GM18519 (cell line): ENCODE results near the gene GPAM.
"Not testable (repeated sequence)": the region's sequence is repeated elsewhere in the genome, so short reads cannot be mapped to it uniquely, and the experiment has no call there.

Source experiments
- ATAC-seq: cut with Tn5 transposase; IDR thresholded peaks from one replicate; pipeline ENCODE4 v1.9.1; 2021; ENCODE audit warnings: mild to moderate bottlenecking, moderate library complexity; ENCODE audit not compliant: unreplicated experiment, low FRiP score

GPAM gene

DNA sequence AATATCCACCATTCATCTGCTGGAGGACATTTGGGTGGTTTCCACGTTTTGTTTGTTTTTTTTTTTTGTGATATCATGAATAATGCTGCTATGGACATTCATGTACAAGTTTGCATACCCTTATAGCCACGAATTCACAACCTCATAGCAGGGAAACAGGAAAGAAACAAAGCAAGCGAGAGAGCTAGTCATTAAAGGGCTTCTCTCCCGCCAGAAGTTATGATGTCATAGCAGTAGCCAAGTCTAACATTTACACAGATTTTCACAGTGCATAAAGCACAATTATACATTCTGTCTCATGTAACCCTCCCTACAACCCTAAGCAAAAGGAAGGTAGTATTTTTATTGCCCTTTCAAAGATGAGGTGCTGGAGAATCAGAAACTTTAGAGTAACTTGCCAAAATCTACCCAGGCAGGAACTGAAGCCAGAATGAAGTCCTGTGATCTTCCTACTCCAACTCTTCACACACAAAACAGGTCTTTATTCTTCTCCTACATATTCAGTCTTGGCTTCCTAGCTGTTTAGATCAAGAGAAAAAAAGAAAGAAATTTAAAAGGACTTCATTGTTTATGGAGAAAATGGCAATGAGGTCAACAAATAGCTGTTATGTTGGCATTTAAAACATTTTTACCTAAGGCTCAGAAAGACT is 33.9 kb upstream of the GPAM start:
- no peak for ATAC-seq

DNA sequence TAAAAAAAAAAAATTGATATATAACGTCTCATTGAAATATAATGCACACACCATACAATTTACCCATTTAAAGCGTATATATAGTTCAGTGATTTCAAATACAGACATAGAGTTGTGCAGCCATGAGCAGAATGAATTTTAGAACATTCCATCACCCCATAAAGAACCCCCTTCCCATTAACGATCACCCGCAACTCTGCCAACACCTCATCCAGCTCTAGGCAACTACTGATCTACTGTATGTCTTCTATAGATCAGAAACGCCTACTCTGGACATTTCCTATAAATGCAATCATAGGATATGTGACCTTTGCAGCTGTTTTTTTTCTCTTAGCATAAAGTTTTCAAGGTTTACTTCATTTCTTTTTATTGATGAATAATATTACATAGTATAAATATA is 33.4 kb upstream of the GPAM start:
- ATAC-seq = no peak

DNA sequence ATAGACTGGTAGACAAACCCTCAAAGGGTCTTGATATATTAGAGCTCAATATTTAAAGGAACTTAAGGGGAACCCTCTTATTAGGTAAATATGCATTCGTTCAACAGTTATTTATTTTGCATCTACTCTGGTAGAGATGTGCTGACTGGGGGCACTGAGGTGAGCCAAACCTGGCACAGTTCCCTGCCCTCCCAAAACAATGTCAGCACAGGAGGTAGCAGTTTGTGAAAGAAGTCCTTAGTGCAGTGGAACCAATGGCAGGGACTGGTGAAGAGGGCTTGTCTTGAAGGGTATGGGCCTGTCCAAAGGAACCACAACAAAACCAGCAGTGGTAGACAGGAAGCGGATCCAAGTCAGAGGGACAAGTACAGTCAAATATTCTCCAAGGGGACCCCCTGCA is 32.6 kb upstream of the GPAM start:
- no peak for ATAC-seq

DNA sequence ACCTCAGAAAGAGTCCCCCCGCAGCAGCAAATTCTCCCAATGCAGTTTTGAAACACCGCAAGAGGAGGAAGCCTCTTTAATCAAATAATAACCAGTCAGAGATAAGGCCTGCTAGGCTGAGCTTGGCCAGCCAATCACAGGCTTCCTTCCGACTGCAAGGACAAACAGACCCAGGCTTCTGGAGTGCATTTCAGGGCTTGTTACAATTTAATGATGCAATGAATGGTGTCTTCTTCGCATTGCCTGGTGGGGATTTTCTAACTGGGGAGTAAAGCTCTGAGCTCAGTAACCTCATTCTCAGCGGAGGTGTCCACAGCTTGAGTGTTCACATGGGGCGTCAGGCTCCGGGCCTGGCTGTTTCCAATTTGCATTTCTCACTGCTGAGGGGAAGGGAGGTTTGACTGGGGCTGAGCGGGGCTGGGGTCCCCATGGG is 31.8 kb upstream of the GPAM start:
- no peak for ATAC-seq

DNA sequence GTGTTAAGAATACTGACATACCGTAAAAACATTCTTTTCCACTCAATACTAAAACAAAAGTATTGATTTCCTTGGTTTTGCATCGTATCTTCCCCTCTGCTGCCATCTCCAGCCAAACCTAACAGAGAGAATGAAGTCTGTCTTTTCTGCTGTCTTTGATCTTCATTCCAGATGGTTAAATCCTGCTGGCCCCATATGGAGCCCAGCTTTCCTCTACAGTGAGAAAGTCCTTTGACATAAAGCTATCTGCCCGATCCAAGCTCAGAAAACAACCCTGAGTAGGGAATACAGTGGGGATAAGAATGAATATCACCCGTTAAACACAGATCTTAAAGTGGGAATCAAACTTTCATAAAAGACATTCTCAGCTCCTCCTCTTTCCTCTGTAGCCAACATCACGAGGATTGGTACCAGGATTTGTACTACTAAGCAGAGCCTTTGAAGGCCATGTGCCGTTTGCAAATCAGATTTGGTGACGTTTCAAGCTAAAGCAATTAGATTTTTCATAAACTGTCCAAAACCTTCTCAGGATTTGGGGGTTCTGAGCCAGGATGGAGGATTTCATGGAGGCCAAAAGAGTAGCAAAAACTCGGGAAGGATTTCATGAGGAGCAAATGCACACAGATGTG is 30.8 kb upstream of the GPAM start:
- no peak for ATAC-seq

DNA sequence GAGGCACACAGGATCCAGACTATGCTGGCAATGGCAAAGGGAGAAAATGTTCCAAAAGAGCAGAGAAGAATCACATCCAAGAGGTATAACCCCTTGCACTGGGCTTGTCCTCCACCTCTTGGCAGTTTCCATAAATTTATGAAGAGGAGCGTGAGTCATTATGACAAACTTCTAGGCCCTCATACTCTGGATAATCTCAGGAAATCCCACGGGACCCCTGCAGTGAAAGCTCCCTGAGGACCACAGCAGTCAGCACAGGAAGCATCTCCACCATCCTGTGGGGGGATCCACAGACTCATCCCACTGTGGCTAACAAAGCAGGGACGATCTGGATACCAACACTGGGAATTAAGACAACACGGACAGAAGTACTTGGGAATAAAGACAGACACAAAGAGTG is 30.3 kb upstream of the GPAM start:
- no peak for ATAC-seq

DNA sequence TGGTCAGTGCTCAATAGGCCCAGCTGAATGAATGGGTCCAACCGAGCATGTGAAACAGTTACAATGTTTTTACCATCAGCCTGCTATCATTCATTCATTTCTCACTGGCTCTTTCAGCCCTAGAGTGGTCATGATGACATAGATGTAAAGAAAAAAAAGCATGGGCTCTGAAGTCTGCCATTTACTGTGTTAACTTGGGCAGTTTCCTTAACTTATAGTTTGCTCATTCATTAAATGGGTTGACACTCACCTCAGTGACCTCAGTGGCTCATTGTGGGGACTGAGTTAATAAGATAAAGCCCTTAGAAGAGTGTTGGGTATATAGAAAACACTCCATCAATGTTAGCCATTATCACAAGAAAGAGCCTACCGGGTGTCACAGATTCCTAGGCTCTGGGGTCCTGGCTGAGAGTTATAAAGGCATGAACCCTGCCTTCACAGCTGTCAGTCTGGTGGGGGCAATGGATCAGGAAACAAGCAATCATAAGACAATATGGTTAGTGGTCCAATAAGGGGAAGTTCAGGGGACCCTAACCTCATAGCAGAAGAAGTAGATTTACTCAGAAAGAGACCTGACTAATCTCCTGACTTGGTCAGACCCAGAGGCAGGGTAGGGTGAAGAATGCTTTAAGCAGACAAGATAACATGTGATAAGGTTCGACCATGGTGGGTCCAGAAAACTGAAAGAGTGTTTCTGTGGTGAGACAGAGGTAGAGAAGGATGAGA is 29.7 kb upstream of the GPAM start:
- ATAC-seq = peak; percentile 43

DNA sequence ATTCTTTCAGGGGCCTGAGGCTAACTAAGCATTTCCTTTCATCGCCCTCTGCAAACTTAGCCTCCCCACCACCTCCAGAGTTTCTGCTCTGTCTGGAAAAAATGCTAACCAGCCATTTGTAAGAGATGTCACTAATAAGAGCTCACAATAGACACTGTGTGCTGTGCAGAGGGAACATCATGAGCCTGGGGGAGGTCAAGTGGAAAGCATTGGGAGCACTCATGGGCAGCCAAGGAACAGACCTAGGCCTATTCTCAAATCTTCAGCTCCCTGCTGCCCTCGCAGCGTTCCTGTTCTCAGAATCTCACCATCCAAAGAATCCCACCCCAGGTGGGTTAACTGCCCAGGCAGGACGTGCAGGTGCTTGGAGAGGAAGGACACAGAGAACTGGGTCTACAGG is 27.1 kb upstream of the GPAM start:
- no peak for ATAC-seq

DNA sequence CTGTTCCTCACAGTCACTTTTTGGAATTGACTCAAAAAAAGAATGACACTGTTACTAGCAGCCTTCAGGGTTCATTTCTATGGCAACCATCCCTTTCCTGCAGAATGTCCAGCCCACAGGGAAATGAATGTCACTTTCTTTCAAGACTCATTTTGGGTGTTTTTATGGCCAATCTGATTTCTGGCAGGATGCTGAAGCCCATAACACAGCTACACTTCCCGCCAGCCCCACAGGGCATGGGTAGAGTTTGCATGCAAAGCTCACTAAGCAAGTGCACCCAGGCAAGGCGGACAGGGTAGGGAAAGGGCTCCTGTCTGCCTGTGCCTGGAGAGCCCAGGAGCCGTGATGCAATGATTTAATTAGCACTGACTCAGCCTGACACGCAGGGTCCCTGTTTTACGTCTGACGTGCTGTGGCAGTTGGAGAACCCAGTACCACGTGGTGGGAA is 26.1 kb upstream of the GPAM start:
- ATAC-seq = no peak

DNA sequence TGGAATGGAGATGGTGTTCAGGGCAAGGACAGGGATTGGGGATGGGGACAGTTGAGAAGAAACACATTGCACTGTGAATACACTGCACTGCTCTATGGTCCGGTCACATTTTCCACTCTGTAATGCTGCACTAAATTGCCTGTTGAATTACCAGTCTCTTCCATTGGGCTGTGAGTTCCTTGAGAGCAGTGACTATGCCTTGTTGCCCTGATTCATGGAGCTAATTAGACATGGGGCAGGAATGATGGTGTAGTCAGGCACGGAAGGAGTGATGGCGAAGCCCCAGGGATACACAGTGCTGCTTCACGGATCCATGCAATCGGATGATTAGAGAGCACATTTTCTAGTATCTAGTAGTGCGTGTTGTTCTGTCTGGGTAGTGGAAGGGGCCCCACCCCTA is 25.4 kb upstream of the GPAM start:
- ATAC-seq = no peak

DNA sequence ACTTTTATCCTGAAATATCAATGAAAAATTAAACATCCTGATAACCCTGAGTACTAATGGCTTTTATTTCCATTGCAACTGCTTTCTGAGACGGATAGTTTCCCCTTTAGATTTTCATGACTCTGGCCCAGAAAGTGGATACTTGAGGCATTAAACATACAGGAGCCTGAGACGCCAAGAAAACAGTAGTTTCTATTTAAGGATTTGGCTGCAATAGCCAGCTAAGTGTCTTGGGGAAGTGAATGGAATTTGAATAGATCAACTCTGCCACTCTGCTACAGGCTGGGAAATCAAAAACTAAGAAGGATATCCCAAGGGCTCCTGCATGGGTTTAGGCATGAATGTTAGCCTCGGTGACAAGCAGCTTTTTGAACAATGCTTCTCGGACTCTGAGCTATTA is 24.7 kb upstream of the GPAM start:
- ATAC-seq = no peak

DNA sequence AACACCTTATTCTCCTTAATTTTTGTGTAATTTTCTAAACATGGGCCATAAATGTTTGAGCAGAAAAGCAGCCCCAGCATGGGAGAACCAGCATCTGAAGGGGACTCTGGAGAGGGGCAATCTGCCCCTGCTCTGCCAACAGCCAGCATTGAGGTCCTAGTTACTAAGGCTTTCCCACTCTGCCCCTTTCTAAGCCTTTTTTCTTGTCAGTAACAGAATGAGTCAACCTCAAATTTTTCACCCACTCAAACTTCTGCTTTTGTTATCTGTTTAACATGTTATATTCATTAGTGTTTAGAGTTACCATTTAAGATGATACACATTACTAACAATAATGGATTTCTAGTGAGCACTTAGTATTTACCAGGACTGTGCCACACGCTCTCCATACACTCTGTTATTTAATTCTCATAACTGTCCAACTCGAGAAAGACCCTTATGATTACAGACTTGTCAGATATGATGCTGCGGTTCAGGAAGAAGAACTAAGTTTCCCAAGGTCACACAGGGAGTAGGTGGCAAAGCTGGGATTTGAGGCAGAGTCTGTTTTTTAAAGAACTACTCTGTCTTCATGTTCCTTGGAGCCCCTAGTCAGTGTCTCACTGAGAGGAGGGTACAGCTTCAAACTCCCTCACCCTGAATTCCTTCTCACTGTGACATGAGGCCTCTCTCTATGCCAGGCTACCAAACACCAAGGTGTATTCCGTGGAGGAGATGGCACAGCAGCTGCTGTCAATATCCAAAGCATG is 19.9 kb upstream of the GPAM start:
- ATAC-seq = peak; percentile 85

DNA sequence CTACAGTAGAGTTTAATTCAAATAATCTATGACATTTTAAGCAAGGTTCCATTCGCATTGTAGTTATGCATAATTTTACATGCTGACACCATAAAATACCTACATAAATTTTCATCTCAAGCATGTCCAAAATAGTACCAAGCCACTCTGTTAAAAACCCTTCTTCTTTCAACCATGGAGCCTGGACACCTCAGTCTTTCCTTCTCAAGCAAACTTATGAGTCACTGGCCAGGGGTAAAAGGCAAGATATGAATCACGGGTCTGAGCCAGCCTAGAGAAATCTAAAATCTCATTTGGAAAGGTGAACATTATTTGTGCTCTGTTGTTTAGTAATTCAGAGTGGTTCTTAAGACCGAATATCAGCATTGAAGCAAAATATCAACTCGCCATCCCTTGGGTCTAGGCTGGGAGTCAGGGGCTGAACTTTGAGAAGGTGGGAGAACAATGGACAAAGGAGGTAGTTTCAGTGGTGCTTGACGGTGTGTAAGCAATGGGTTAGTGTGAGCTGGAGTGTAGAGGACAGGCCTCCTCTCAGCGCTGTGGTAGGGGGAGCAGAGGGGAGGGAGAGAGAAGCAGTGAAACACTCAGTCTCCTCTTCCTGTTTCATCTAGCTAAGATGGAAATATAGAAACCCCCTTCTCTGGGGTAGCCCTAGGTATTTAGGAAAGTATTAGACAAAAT is 19.1 kb upstream of the GPAM start:
- peak; percentile 82 for ATAC-seq

DNA sequence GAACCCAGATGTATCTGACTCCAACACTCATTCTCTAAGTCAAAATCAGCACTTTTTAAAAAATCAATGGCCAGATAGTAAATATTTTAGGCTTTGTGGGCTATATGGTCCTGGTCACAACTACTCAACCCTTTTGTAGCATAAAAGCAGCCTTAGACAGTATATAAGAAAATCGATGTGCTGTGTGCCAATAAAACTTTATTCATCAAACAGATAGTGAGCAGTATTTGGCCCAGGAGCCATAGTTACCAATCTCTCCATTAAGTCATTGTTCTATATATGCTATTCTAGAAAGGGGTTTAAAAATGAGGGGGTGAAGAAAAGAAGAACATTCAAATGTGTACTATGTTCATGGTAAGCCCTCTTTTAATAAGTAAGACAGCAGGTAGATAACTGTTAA is 18.5 kb upstream of the GPAM start:
- no peak for ATAC-seq

DNA sequence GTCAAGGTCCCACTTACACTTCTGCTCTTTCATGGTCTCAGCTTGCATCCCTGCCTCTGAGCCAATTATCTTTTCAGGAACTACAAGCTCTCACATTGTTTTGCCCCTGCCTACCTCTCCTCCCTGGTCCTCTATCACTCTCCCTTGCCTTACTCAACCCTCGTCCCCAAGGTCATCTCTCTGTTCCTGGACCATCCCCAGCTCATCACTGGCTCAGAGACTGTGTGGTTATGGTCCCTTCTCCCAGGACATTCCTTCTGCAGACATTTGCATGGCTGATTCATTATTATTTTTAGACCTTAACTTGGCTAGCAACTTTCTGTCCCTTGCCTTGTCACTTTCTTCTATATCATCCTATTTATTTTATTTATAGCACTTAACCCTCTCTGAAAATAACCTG is 17.8 kb upstream of the GPAM start:
- ATAC-seq = no peak

DNA sequence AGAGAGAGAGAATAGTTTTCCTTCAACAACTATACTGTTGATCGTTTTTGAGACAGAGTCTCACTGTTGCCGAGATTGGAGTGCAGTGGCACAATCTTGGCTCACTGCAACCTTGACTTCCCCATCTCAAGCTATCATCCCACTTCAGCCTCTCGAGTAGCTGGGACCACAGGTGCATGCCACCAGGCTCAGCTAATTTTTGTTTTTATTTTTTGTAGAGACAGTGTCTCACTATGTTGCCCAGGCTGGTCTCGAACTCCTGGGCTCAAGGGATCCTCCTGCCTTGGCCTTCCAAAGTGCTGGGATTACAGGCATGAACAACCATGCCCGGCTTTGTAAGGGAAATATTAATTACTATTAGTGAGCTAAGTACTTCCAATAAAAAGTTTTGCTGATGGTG is 16.7 kb upstream of the GPAM start:
- ATAC-seq = not testable (repeated sequence)

DNA sequence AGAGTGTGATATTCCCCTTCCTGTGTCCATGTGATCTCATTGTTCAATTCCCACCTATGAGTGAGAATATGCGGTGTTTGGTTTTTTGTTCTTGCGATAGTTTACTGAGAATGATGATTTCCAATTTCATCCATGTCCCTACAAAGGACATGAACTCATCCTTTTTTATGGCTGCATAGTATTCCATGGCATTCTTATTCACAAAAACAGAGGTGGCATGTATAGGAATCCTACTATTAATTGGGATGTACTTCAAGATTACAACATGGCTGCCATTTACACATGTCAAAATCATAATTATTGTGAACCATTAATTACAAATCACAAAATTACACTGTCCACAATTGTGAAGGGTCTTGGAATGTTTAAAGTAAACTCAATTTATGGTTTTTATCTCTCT is 14.1 kb upstream of the GPAM start:
- ATAC-seq = not testable (repeated sequence)

DNA sequence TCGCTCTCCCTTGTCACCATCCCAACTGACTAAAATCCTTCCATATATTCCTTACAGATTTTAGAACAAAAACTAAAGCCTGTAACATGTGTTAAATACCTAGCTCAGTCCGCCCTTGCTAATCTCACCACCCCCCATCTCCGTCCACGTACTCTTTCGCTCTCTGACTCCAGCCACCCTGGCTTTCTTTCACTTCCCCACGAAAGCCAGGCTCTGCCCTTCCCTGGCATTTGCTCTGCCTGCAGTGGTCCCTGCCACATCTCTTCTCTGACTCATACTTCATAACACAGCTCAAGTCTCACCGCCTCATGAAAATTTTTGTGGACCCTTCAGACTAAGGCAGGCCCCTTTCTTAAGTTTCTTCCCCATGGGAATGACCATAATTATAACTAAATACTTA is 11.7 kb upstream of the GPAM start:
- no peak for ATAC-seq

DNA sequence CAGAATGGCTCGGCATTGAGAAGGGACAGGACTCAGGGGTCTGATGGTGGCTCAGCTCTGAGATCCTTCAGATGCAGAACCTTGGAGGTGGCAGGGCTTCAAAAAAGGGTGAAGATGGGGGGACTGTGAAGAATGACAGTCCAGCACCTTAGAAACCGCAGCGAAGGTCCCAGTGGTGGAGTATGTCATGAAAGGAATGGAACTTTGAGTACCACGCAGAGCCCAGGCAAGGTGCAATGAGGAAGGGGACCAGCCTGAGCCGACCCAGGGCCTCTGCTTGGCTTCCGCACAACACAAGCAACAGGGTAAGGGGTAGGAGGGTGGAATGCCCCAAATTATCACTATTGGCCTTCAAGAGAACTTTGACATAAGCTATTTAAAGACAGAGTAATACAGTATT is 8.2 kb upstream of the GPAM start:
- ATAC-seq = no peak

DNA sequence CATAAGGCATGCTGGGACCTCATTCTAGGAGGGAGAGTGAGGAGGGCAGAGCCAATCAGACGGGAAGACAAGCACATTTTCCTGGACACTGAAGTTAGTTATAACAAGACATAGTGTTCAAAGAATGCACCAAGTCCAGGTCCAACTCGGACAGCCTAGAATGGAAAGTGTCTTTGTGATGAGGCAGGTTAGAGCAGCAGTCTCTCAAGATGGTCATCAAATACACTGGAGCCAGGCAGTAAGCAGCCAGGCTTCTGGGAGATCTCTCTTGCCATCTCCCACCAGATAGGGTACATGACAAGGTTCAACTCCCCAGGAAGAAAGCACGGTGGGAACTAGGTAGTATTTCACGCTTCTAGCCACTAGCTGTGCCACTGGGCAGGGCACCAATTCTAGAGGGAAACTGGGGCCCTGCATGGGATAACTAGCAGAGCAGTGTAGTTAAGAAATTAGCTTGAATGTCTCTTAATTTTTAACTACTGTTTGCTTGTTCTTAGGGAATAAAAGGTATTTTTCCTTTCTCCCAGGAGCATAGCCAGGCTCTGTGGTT is 7.6 kb upstream of the GPAM start:
- ATAC-seq = no peak
